HEK293 (cell line): Measurements from ENCODE around the gene TMX3.

ENCODE experiments used
- CTCF ChIA-PET: fragments of 350-600 bp; formaldehyde crosslinking; extraction: SDS; loops from one replicate; lab custom pipeline; 2021; ENCODE audit warnings: antibody characterized with exemption; lab: Yijun Ruan, JAX
- POLR2A ChIA-PET: fragments of 300-600 bp; formaldehyde crosslinking; extraction: SDS; loops from one replicate; lab custom pipeline; 2020; ENCODE audit warnings: antibody characterized with exemption, inconsistent platforms; lab: Yijun Ruan, JAX
- H3K27ac ChIP-seq: fragments of 200-500 bp; sonication (Bioruptor generic); 2 replicates; pipeline ENCODE4 v1.5.1; 2014; ENCODE audit warnings: low read depth, low read length, control low read depth, inconsistent platforms; ENCODE audit errors: extremely low read depth
- H3K36me3 ChIP-seq, 2 experiments: fragments of 200-500 bp in 1 of 2; sonication (Bioruptor generic) in 1 of 2; 1 replicate in 1 of 2; 2 replicates in 1 of 2; pipeline ENCODE4 v1.5.1; 2014 to 2017; ENCODE audit warnings: inconsistent platforms in 2 of 2, low read length in 2 of 2; ENCODE audit not compliant: control insufficient read depth in 2 of 2, insufficient read depth in 1 of 2
- H3K4me1 ChIP-seq: fragments of 200-500 bp; sonication (Bioruptor generic); 2 replicates; pipeline ENCODE4 v1.5.1; 2014; ENCODE audit warnings: mild to moderate bottlenecking, low read length, inconsistent platforms; ENCODE audit not compliant: control insufficient read depth, insufficient read depth
- H3K4me3 ChIP-seq: 2 replicates; pipeline ENCODE4 v1.5.1; 2011; ENCODE audit warnings: low read depth, mild to moderate bottlenecking, control low read depth, low read length, moderate library complexity
- H3K9me3 ChIP-seq: fragments of 200-500 bp; sonication (Bioruptor generic); 2 replicates; pipeline ENCODE4 v1.5.1; 2014; ENCODE audit warnings: low read depth, low read length, inconsistent platforms; ENCODE audit not compliant: control insufficient read depth, insufficient read depth
- HOXD13 ChIP-seq: sonication (generic); formaldehyde crosslinking; IDR thresholded peaks from 2 replicates; pipeline ENCODE4 v1.8.0; 2022; ENCODE audit warnings: missing genetic modification reagents, borderline replicate concordance
- PRDM2 ChIP-seq: fragments of 450-650 bp; formaldehyde crosslinking; IDR thresholded peaks from 2 replicates; pipeline ENCODE4 v1.5.1; 2016; ENCODE audit warnings: missing biosample characterization, missing genetic modification characterization, borderline replicate concordance
- REPIN1 ChIP-seq: fragments of 450-650 bp; formaldehyde crosslinking; IDR thresholded peaks from 2 replicates; pipeline ENCODE4 v1.5.1; 2017; ENCODE audit warnings: missing biosample characterization, missing genetic modification characterization, low read depth
- TRIM28 ChIP-seq: IDR thresholded peaks from 2 replicates; pipeline ENCODE4 v1.6.1; 2011; ENCODE audit warnings: low read length, control low read depth, borderline replicate concordance
- ZNF10 ChIP-seq: fragments of 450-650 bp; formaldehyde crosslinking; IDR thresholded peaks from 2 replicates; pipeline ENCODE4 v1.5.1; 2017; ENCODE audit warnings: missing biosample characterization, missing genetic modification characterization
- ZNF138 ChIP-seq: fragments of 450-650 bp; formaldehyde crosslinking; IDR thresholded peaks from 2 replicates; pipeline ENCODE4 v1.5.1; 2016; ENCODE audit warnings: missing biosample characterization, missing genetic modification characterization, borderline replicate concordance
- ZNF16 ChIP-seq: fragments of 450-650 bp; formaldehyde crosslinking; IDR thresholded peaks from 2 replicates; pipeline ENCODE4 v1.5.1; 2016; ENCODE audit warnings: low read depth, missing biosample characterization, missing genetic modification characterization
- ZNF184 ChIP-seq: fragments of 450-650 bp; IDR thresholded peaks from 2 replicates; pipeline ENCODE4 v1.5.1; 2018; ENCODE audit warnings: missing biosample characterization, mild to moderate bottlenecking, missing genetic modification characterization
- ZNF335 ChIP-seq: fragments of 450-650 bp; formaldehyde crosslinking; conservative IDR thresholded peaks from 2 replicates; pipeline ENCODE4 v1.5.1; 2016; ENCODE audit warnings: missing biosample characterization, missing genetic modification characterization
- ZNF501 ChIP-seq: fragments of 450-650 bp; formaldehyde crosslinking; IDR thresholded peaks from 2 replicates; pipeline ENCODE4 v1.5.1; 2016; ENCODE audit warnings: missing biosample characterization, missing genetic modification characterization
- ZNF776 ChIP-seq: fragments of 450-650 bp; formaldehyde crosslinking; IDR thresholded peaks from 2 replicates; pipeline ENCODE4 v1.5.0; 2017; ENCODE audit warnings: missing biosample characterization, missing genetic modification characterization, borderline replicate concordance
- ZNF777 ChIP-seq: fragments of 450-650 bp; formaldehyde crosslinking; IDR thresholded peaks from 2 replicates; pipeline ENCODE4 v1.5.1; 2017; ENCODE audit warnings: missing biosample characterization, missing genetic modification characterization, borderline replicate concordance
- ZSCAN4 ChIP-seq: fragments of 450-650 bp; formaldehyde crosslinking; IDR thresholded peaks from 2 replicates; pipeline ENCODE4 v1.5.1; 2017; ENCODE audit warnings: missing biosample characterization, missing genetic modification characterization
- TF ChIP-seq, protein P1 (sequence below): fragments of 450-650 bp; formaldehyde crosslinking; IDR thresholded peaks from 2 replicates; pipeline ENCODE4 v1.5.1; 2017; ENCODE audit warnings: missing biosample characterization, missing genetic modification characterization
- TF ChIP-seq, protein P2 (sequence below): fragments of 450-650 bp; formaldehyde crosslinking; IDR thresholded peaks from 2 replicates; pipeline ENCODE4 v1.5.1; 2016; ENCODE audit warnings: missing biosample characterization, missing genetic modification characterization
- TF ChIP-seq, protein P3 (sequence below): fragments of 450-650 bp; formaldehyde crosslinking; optimal IDR thresholded peaks from 2 replicates; pipeline ENCODE3; 2016; ENCODE audit warnings: missing biosample characterization, mild to moderate bottlenecking, missing genetic modification characterization

TMX3 gene

DNA sequence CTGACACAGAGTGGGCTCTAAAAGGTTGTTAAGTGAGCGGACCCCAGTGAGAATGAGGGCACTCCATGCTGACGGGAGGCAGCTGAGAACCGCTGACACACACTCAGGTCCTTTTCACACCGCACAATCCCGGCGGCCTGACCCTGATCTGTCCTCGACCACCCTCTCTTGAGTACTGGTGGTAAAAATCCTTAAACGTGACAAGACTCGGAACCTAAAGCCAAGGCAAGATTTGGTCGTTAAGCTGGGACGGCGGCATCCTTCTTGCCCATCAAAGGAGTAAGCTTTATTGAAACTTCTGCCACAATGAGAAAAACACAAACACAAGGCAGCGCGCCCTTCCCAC, 569 bp downstream of the TMX3 start:
- Histone ChIP-seq H3K27ac (peak overlapping the region; percentile 83), H3K4me3 (peak overlapping the region; percentile 92), H3K36me3 (peaks cover 24 to 39% of the 10 kb centered on the region in 2 experiments; a peak in 2 of 3 replicates), H3K9me3 (no peaks in the 10 kb centered on the region), H3K4me1 (no peaks in the 10 kb centered on the region; the same call in 1 of the 2 replicates)
- CTCF ChIA-PET: interaction anchor here (0.6 kb wide), 2 partner anchors 30 to 1748 kb away, joined by 3 read pairs; no protein-coding TSS in a partner anchor
- TF ChIP-seq ZNF335 (tag by site-specific recombination) (peak; percentile 94), ZNF16 (tag by site-specific recombination) (no peak), ZNF184 (tag by site-specific recombination) (no peak), ZSCAN4 (tag by site-specific recombination) (no peak)
- POLR2A ChIA-PET: no interaction called here

DNA sequence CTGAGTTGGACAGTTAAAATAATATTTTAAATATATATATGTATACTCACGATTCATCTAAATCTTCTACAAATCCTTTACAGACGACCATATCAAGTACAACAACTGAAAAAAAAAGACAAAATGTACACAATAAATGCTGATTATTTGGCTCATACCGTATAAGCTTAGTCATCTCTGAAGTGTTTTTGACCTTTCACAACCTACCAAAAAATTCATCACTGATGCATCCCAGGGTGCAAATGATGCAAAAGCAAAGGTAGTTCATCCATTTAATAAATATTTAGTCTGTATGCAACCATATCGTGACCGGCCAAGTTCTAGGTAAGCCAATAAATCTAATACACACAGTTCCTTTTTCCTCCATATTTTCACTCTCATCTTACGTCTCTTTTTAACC, 1.1 kb downstream of the TMX3 start:
- TF ChIP-seq ZNF10 (tag by site-specific recombination) (no peak), ZNF777 (tag by site-specific recombination) (no peak), ZNF138 (no peak), ZNF776 (no peak), REPIN1 (no peak)
- TF ChIP-seq, protein P1, sequence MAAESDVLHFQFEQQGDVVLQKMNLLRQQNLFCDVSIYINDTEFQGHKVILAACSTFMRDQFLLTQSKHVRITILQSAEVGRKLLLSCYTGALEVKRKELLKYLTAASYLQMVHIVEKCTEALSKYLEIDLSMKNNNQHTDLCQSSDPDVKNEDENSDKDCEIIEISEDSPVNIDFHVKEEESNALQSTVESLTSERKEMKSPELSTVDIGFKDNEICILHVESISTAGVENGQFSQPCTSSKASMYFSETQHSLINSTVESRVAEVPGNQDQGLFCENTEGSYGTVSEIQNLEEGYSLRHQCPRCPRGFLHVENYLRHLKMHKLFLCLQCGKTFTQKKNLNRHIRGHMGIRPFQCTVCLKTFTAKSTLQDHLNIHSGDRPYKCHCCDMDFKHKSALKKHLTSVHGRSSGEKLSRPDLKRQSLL (tag by site-specific recombination): no peak
- Histone ChIP-seq H3K9me3 (no peaks in the 10 kb centered on the region), H3K27ac (no peak overlapping the region), H3K36me3 (peaks cover 24 to 43% of the 10 kb centered on the region in 2 experiments; a peak in 2 of 3 replicates), H3K4me1 (no peaks in the 10 kb centered on the region; the same call in 1 of the 2 replicates), H3K4me3 (peak overlapping the region; percentile 92)
- CTCF ChIA-PET: no interaction called here
- POLR2A ChIA-PET: no interaction called here

DNA sequence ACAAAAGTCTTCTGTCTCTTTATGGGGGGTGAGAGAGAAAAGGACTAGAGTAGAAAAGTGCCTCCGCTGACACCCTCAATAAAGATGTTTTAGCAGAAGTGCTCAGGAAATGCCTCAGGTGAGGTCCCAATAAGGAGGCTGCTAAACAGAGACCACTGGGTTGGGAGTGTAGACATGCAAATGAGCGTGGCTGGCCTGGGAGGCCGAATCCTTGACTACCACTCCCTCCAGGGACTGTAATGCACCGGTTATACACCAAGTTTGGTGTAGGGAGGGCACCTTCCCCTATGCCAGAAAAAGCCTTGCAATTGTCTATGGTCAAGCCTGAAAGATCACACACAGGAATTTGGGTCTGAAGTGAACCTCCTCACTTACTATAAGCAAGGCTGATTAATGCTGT, 1.8 kb downstream of the TMX3 start:
- no peaks in the 10 kb centered on the region; the same call in 1 of the 2 replicates for H3K4me1 ChIP-seq
- peaks cover 26 to 49% of the 10 kb centered on the region in 2 experiments; a peak in 2 of 3 replicates for H3K36me3 ChIP-seq
- ChIA-PET CTCF (no interaction called here), POLR2A (no interaction called here)
- TF ChIP-seq, protein P2, sequence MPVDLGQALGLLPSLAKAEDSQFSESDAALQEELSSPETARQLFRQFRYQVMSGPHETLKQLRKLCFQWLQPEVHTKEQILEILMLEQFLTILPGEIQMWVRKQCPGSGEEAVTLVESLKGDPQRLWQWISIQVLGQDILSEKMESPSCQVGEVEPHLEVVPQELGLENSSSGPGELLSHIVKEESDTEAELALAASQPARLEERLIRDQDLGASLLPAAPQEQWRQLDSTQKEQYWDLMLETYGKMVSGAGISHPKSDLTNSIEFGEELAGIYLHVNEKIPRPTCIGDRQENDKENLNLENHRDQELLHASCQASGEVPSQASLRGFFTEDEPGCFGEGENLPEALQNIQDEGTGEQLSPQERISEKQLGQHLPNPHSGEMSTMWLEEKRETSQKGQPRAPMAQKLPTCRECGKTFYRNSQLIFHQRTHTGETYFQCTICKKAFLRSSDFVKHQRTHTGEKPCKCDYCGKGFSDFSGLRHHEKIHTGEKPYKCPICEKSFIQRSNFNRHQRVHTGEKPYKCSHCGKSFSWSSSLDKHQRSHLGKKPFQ (tag by site-specific recombination): no peak
- TF ChIP-seq TRIM28: no peak
- no peak for TF ChIP-seq HOXD13 (CRISPR knock-in tag)
- TF ChIP-seq, protein P3, sequence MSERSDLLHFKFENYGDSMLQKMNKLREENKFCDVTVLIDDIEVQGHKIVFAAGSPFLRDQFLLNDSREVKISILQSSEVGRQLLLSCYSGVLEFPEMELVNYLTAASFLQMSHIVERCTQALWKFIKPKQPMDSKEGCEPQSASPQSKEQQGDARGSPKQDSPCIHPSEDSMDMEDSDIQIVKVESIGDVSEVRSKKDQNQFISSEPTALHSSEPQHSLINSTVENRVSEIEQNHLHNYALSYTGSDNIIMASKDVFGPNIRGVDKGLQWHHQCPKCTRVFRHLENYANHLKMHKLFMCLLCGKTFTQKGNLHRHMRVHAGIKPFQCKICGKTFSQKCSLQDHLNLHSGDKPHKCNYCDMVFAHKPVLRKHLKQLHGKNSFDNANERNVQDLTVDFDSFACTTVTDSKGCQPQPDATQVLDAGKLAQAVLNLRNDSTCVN (tag by site-specific recombination): no peak
- TF ChIP-seq ZNF501 (tag by site-specific recombination): no peak
- no peak for TF ChIP-seq PRDM2 (tag by site-specific recombination)
- TF ChIP-seq ZNF184 (tag by site-specific recombination): no peak
- H3K9me3 ChIP-seq: no peaks in the 10 kb centered on the region
- H3K4me3 ChIP-seq: 0 out of 2 replicates have a peak overlapping the region, but pooled peaks have one; percentile 1
- no peak overlapping the region for H3K27ac ChIP-seq
